HepG2 (cell line): ENCODE data around the gene DNAJB2. TPM values are rescaled to one million over a fixed set of nuclear protein-coding genes. Genes with fewer than 3 reads are reported as not detected.

Experiments
- ATF7-NPFF ChIP-seq: sonication (generic); formaldehyde crosslinking; IDR thresholded peaks from 2 replicates; pipeline ENCODE4 v1.8.1; 2023; ENCODE audit warnings: mild to moderate bottlenecking, low read depth, missing genetic modification reagents, moderate library complexity
- CBX1 ChIP-seq: IDR thresholded peaks from one replicate; pipeline ENCODE4 v1.6.1; 2016; ENCODE audit warnings: antibody characterized with exemption, low read depth
- CREB1 ChIP-seq, 2 experiments: fragments of 450-650 bp in 1 of 2; IDR thresholded peaks; 2 replicates each; pipeline ENCODE4 v1.6.1; 2016 to 2017; ENCODE audit warnings: control low read depth in 1 of 2, mild to moderate bottlenecking in 1 of 2, missing compliant biosample characterization in 1 of 2, missing genetic modification characterization in 1 of 2
- HOXA3 ChIP-seq: sonication (generic); formaldehyde crosslinking; IDR thresholded peaks from 2 replicates; pipeline ENCODE4 v1.5.0; 2020; ENCODE audit warnings: missing genetic modification reagents
- HOXA7 ChIP-seq: sonication (generic); formaldehyde crosslinking; IDR thresholded peaks from 2 replicates; pipeline ENCODE4 v1.8.1; 2022; ENCODE audit warnings: mild to moderate bottlenecking, missing genetic modification reagents, moderate library complexity
- KLF11 ChIP-seq: IDR thresholded peaks from 2 replicates; pipeline ENCODE4 v1.6.1; 2016; ENCODE audit warnings: missing compliant biosample characterization
- MZF1 ChIP-seq: sonication (generic); formaldehyde crosslinking; IDR thresholded peaks from 2 replicates; pipeline ENCODE4 v1.8.1; 2023; ENCODE audit warnings: mild to moderate bottlenecking, missing genetic modification reagents, borderline replicate concordance
- NFIB ChIP-seq: sonication (generic); formaldehyde crosslinking; IDR thresholded peaks from 2 replicates; pipeline ENCODE4 v1.9.0; 2021; ENCODE audit warnings: missing genetic modification reagents, mild to moderate bottlenecking, borderline replicate concordance
- RFX3 ChIP-seq: IDR thresholded peaks from 2 replicates; pipeline ENCODE4 v1.6.1; 2016; ENCODE audit warnings: missing biosample characterization, missing genetic modification reagents
- TOPORS ChIP-seq: sonication (generic); formaldehyde crosslinking; IDR thresholded peaks from 2 replicates; pipeline ENCODE4 v1.8.0; 2023; ENCODE audit warnings: mild to moderate bottlenecking, missing genetic modification reagents
- ZNF138 ChIP-seq: sonication (generic); formaldehyde crosslinking; IDR thresholded peaks from 2 replicates; pipeline ENCODE4 v1.5.0; 2020; ENCODE audit warnings: mild to moderate bottlenecking, low read depth, missing genetic modification reagents
- ZNF143 ChIP-seq: sonication (generic); formaldehyde crosslinking; IDR thresholded peaks from 2 replicates; pipeline ENCODE4 v1.4.0; 2020; ENCODE audit warnings: missing genetic modification reagents
- polyA plus RNA-seq, 8 experiments: library from polyadenylated mRNA; depleted of rRNA in 3 of 8; stranded (reverse) in 7 of 8; unstranded in 1 of 8; fragments of >200 nt; fragmentation: Illumina TruSeq in 4 of 8; extraction: Trizol in 4 of 8; gene quantifications; 2 replicates each; pipeline versions ENCODE4 v1.2.1 to v1.2.3, GENCODE V29; 2011 to 2016; ENCODE audit warnings: low read depth in 4 of 8, missing spikeins in 1 of 8, mixed read lengths in 1 of 8; ENCODE audit not compliant: insufficient read depth in 1 of 8
- total RNA-seq, 5 experiments: library from RNA; depleted of rRNA; stranded (reverse); fragments of >200 nt; fragmentation: Illumina TruSeq; extraction: Trizol; gene quantifications; 2 replicates each; pipeline ENCODE4 v1.2.3, GENCODE V29; 2016; ENCODE audit warnings: low read depth in 1 of 5
- TF ChIP-seq, protein P1 (sequence below): sonication (generic); formaldehyde crosslinking; IDR thresholded peaks from 2 replicates; pipeline ENCODE4 v1.4.0; 2020; ENCODE audit warnings: missing genetic modification reagents, mild to moderate bottlenecking, borderline replicate concordance
- TF ChIP-seq, protein P2 (sequence below): sonication (generic); formaldehyde crosslinking; IDR thresholded peaks from 2 replicates; pipeline ENCODE4 v1.5.0; 2020; ENCODE audit warnings: missing genetic modification reagents
- TF ChIP-seq, protein P3 (sequence below): sonication (generic); formaldehyde crosslinking; IDR thresholded peaks from 2 replicates; pipeline ENCODE4 v1.9.0; 2022; ENCODE audit warnings: low read depth, missing genetic modification reagents
- TF ChIP-seq, protein P4 (sequence below): sonication (generic); formaldehyde crosslinking; IDR thresholded peaks from 2 replicates; pipeline ENCODE4 v1.4.0; 2020; ENCODE audit warnings: missing genetic modification reagents; ENCODE audit errors: not compliant biosample characterization

The DNAJB2 gene
- total and polyA plus RNA-seq, 2 of the 13 experiments (the other 11 are each of a cell fraction or from before 2014, with no cell fraction given): 21.3 to 31.1 TPM

DNA sequence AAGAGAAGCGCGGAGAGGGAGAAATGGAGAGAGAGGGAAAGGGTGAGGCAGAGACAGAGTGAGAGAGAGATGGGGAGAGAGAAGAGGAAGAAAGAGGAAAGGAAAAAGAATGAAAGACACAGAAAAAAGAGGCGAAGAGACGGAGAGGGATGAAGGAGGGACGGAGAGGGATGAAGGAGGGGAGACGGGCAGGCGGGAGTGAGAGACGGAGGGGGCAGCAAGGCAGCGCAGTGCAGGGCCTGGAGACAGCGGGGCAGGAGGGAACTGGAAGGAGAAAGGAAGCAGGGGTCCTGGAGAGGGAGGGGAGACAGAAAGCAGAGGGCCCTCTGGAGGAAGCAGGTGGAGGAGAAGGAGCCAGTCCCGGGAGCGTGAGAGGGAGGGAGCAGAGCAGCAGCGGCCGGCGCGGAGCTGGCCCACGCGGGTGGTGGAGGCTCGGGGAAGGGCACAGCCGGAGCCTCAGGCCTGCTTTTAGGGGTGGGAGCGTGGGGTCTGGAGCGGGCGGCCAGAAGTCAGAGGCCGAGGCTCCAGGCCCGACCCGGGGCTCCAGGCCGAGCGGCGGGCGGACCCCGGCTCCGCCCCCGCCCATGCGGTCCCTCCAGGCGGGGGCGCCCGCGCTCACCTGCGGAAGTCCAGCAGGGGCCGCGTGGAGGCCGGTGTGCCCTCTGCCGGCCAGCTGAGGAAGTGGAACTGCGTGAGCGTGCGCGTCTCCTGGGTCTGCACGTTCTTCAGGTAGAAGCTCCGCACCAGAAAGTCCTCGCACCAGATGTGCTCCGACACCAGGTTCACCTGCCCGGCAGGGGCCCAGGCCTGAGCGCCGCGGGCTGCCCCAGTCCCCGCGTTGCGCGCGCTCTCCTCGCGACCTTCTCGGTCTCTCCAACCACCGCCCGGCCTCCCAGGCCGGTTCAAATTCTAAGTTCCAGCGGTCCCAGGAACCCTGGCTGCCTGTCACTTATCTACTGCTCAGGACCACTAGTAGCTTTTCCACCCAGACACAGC lies 15.5 kb downstream of the DNAJB2 start (continued):
- no peak for TF ChIP-seq CREB1 (IDR thresholded peaks at IDR 0.05)
- TF ChIP-seq CREB1 (CRISPR knock-in tag; IDR thresholded peaks at IDR 0.05): no peak
- no peak for TF ChIP-seq HOXA7 (CRISPR knock-in tag)
- TF ChIP-seq, protein P1, sequence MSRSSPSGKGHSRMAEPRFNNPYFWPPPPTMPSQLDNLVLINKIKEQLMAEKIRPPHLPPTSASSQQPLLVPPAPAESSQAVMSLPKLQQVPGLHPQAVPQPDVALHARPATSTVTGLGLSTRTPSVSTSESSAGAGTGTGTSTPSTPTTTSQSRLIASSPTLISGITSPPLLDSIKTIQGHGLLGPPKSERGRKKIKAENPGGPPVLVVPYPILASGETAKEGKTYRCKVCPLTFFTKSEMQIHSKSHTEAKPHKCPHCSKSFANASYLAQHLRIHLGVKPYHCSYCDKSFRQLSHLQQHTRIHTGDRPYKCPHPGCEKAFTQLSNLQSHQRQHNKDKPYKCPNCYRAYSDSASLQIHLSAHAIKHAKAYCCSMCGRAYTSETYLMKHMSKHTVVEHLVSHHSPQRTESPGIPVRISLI: peak; percentile 52; the same call in 1 of the 2 replicates
- TF ChIP-seq MZF1: no peak; the same call in 1 of the 2 replicates
- TF ChIP-seq HOXA3 (CRISPR knock-in tag): peak; percentile 91
- TF ChIP-seq, protein P2, sequence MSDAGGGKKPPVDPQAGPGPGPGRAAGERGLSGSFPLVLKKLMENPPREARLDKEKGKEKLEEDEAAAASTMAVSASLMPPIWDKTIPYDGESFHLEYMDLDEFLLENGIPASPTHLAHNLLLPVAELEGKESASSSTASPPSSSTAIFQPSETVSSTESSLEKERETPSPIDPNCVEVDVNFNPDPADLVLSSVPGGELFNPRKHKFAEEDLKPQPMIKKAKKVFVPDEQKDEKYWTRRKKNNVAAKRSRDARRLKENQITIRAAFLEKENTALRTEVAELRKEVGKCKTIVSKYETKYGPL (CRISPR knock-in tag): no peak
- TF ChIP-seq NFIB (CRISPR knock-in tag): no peak
- peak; percentile 80; the same call in 1 of the 2 replicates for TF ChIP-seq TOPORS (CRISPR knock-in tag)
- TF ChIP-seq ATF7-NPFF: peak; percentile 82
- TF ChIP-seq RFX3: no peak
- TF ChIP-seq ZNF143: 0 out of 2 replicates have a peak, but pooled peaks have one; percentile 35
- TF ChIP-seq KLF11 (CRISPR knock-in tag): 0 out of 2 replicates have a peak, but pooled peaks have one; percentile 64
- TF ChIP-seq, protein P3, sequence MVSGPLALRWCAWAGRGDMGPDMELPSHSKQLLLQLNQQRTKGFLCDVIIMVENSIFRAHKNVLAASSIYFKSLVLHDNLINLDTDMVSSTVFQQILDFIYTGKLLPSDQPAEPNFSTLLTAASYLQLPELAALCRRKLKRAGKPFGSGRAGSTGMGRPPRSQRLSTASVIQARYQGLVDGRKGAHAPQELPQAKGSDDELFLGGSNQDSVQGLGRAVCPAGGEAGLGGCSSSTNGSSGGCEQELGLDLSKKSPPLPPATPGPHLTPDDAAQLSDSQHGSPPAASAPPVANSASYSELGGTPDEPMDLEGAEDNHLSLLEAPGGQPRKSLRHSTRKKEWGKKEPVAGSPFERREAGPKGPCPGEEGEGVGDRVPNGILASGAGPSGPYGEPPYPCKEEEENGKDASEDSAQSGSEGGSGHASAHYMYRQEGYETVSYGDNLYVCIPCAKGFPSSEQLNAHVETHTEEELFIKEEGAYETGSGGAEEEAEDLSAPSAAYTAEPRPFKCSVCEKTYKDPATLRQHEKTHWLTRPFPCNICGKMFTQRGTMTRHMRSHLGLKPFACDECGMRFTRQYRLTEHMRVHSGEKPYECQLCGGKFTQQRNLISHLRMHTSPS (CRISPR knock-in tag): no peak
- TF ChIP-seq CBX1: no peak
- TF ChIP-seq ZNF138: peak; percentile 84; the same call in 1 of the 2 replicates
- TF ChIP-seq, protein P4, sequence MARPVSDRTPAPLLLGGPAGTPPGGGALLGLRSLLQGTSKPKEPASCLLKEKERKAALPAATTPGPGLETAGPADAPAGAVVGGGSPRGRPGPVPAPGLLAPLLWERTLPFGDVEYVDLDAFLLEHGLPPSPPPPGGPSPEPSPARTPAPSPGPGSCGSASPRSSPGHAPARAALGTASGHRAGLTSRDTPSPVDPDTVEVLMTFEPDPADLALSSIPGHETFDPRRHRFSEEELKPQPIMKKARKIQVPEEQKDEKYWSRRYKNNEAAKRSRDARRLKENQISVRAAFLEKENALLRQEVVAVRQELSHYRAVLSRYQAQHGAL: no peak
